TTC549 (cell line): ENCODE results near the gene CD300A.

Experiments
- FAIRE-seq: peaks from 2 replicates; lab custom pipeline; 2012; peaks lifted over from hg19 to GRCh38; lab: Jason Lieb, UNC

The CD300A gene

GRCh38 chr17:74441537-74441936 lies 24.9 kb upstream of the CD300A start:
- FAIRE-seq: no peak

- FAIRE-seq: no peak
Observed at GRCh38 chr17:74442291-74442669, 24.2 kb upstream of the CD300A start.

GRCh38 chr17:74442670-74443515 lies 23.5 kb upstream of the CD300A start:
- no peak for FAIRE-seq

GRCh38 chr17:74443516-74444296 lies 22.7 kb upstream of the CD300A start:
- no peak for FAIRE-seq

GRCh38 chr17:74444406-74444805 lies 22.0 kb upstream of the CD300A start:
- FAIRE-seq: no peak

GRCh38 chr17:74445158-74445557 lies 21.3 kb upstream of the CD300A start:
- no peak for FAIRE-seq

- FAIRE-seq: no peak
Observed at GRCh38 chr17:74446551-74447500, 19.6 kb upstream of the CD300A start.

- FAIRE-seq: no peak
Observed at GRCh38 chr17:74447628-74448159, 18.7 kb upstream of the CD300A start.

- FAIRE-seq: no peak
Observed at GRCh38 chr17:74448756-74449155, 17.7 kb upstream of the CD300A start.

- no peak for FAIRE-seq
Observed at GRCh38 chr17:74449306-74449705, 17.1 kb upstream of the CD300A start.

- no peak for FAIRE-seq
Observed at GRCh38 chr17:74449773-74450172, 16.7 kb upstream of the CD300A start.

- no peak for FAIRE-seq
Observed at GRCh38 chr17:74450231-74450630, 16.2 kb upstream of the CD300A start.

GRCh38 chr17:74450925-74451403 lies 15.5 kb upstream of the CD300A start:
- no peak for FAIRE-seq

- no peak for FAIRE-seq
Observed at GRCh38 chr17:74451557-74451956, 14.9 kb upstream of the CD300A start.

GRCh38 chr17:74452033-74452840 lies 14.2 kb upstream of the CD300A start:
- FAIRE-seq: no peak

GRCh38 chr17:74452841-74453661 lies 13.4 kb upstream of the CD300A start:
- FAIRE-seq: no peak

GRCh38 chr17:74453665-74454196 lies 12.7 kb upstream of the CD300A start:
- no peak for FAIRE-seq

GRCh38 chr17:74454197-74455024 lies 12.0 kb upstream of the CD300A start:
- FAIRE-seq: no peak

GRCh38 chr17:74455025-74455545 lies 11.3 kb upstream of the CD300A start:
- no peak for FAIRE-seq
